CD4-positive, alpha-beta memory T cell (primary cell): ENCODE data around the gene PLXDC2. TPM values are rescaled to one million over a fixed set of nuclear protein-coding genes. Genes with fewer than 3 reads are reported as not detected.

Experiments
- CTCF ChIA-PET: fragments of 350-600 bp; sonication (Branson Sonifier 250); formaldehyde crosslinking; loops from one replicate; lab custom pipeline; 2021; ENCODE audit warnings: inconsistent platforms; ENCODE audit not compliant: partially characterized antibody; lab: Charles Lee
- POLR2A ChIA-PET: fragments of 350-600 bp; sonication (Branson Sonifier 250); formaldehyde crosslinking; loops from one replicate; lab custom pipeline; 2021; ENCODE audit not compliant: partially characterized antibody; lab: Charles Lee
- DNase-seq, 5 donors: peaks; one replicate each; pipeline versions ENCODE4 v3.0.0 to v3.0.0-alpha.2; 2020 to 2022; ENCODE audit warnings: mixed read lengths in 1 of 5
- H3K27ac ChIP-seq: one replicate; pipeline ENCODE4 v1.7.0; 2013; ENCODE audit warnings: low read depth, low read length
- H3K27me3 ChIP-seq: 2 replicates; pipeline ENCODE4 v1.7.0; 2013; ENCODE audit warnings: mild to moderate bottlenecking, low read length, moderate library complexity; ENCODE audit not compliant: insufficient read depth
- H3K36me3 ChIP-seq: 2 replicates; pipeline ENCODE4 v1.7.0; 2013; ENCODE audit warnings: mild to moderate bottlenecking, low read length, moderate library complexity; ENCODE audit not compliant: insufficient read depth
- H3K4me1 ChIP-seq: 2 replicates; pipeline ENCODE4 v1.7.0; 2013; ENCODE audit warnings: mild to moderate bottlenecking, low read length, moderate library complexity; ENCODE audit not compliant: insufficient read depth
- H3K4me3 ChIP-seq, 2 donors: one replicate each; pipeline ENCODE4 v1.7.0; 2013; ENCODE audit warnings: low read length in 2 of 2, mild to moderate bottlenecking in 1 of 2
- H3K9me3 ChIP-seq, 2 donors: one replicate each; pipeline ENCODE4 v1.7.0; 2013; ENCODE audit warnings: low read length in 2 of 2, control low read depth in 1 of 2; ENCODE audit not compliant: control insufficient read depth in 1 of 2
- H3K27ac Mint-ChIP-seq, 7 donors: one replicate each; pipeline ENCODE4 v1.8.0; 2020 to 2021; ENCODE audit warnings: mixed read lengths in 7 of 7, mild to moderate bottlenecking in 6 of 7, inconsistent platforms in 3 of 7, moderate library complexity in 3 of 7
- H3K27me3 Mint-ChIP-seq, 2 donors: one replicate each; pipeline ENCODE4 v1.8.0; 2020 to 2021; ENCODE audit warnings: mixed read lengths in 2 of 2
- H3K36me3 Mint-ChIP-seq, 2 donors: one replicate each; pipeline ENCODE4 v1.8.0; 2020 to 2021; ENCODE audit warnings: mixed read lengths in 2 of 2, inconsistent platforms in 1 of 2, mild to moderate bottlenecking in 1 of 2
- H3K4me1 Mint-ChIP-seq, 4 donors: one replicate each; pipeline ENCODE4 v1.8.0; 2020 to 2021; ENCODE audit warnings: mixed read lengths in 4 of 4, mild to moderate bottlenecking in 1 of 4
- H3K4me3 Mint-ChIP-seq, 8 donors: one replicate each; pipeline ENCODE4 v1.8.0; 2020 to 2021; ENCODE audit warnings: mixed read lengths in 8 of 8, mild to moderate bottlenecking in 7 of 8, moderate library complexity in 6 of 8, inconsistent platforms in 3 of 8
- H3K9me3 Mint-ChIP-seq, 8 donors: one replicate each; pipeline ENCODE4 v1.8.0; 2020 to 2021; ENCODE audit warnings: mixed read lengths in 8 of 8, mild to moderate bottlenecking in 5 of 8, inconsistent platforms in 3 of 8, moderate library complexity in 1 of 8
- intact Hi-C: fragments of 100-400 bp; cut with micrococcal nuclease; formaldehyde crosslinking; loops from one replicate; pipeline ENCODE4 v1.15.1; 2023
- polyA plus RNA-seq, 2 donors: library from polyadenylated mRNA; unstranded; fragments of 300-500 nt; fragmentation: Illumina TruSeq; gene quantifications; one replicate each; pipeline ENCODE4 v1.2.3, GENCODE V29; 2021
- total RNA-seq, 2 experiments: library from RNA; stranded (reverse); gene quantifications; one replicate each; pipeline ENCODE4 v1.2.3, GENCODE V29; 2021

PLXDC2 gene
- total and polyA plus RNA-seq, 4 experiments from 2014 or later: 0.90 to 1.2 TPM; not detected in 2

GRCh38 chr10:19839552-19839951 is 23.3 kb downstream of the PLXDC2 start:
- no peak overlapping the region for H3K4me3 Mint-ChIP-seq
- Histone ChIP-seq H3K27ac (no peak overlapping the region), H3K36me3 (no peaks in the 10 kb centered on the region), H3K4me3 (no peak overlapping the region), H3K4me1 (no peaks in the 10 kb centered on the region), H3K9me3 (no peaks in the 10 kb centered on the region), H3K27me3 (no peaks in the 10 kb centered on the region)
- H3K4me1 Mint-ChIP-seq: peaks cover 0 to 1% (median 0%) of the 10 kb centered on the region in 4 donors
- POLR2A ChIA-PET: no interaction called here
- CTCF ChIA-PET: no interaction called here
- no peaks in the 10 kb centered on the region for H3K27me3 Mint-ChIP-seq
- intact Hi-C loops: no loop called here
- peaks cover 0 to 10% (median 3%) of the 10 kb centered on the region in 8 donors for H3K9me3 Mint-ChIP-seq
- no peak overlapping the region for H3K27ac Mint-ChIP-seq
- DNase-seq: no peak
- no peaks in the 10 kb centered on the region for H3K36me3 Mint-ChIP-seq

DNA sequence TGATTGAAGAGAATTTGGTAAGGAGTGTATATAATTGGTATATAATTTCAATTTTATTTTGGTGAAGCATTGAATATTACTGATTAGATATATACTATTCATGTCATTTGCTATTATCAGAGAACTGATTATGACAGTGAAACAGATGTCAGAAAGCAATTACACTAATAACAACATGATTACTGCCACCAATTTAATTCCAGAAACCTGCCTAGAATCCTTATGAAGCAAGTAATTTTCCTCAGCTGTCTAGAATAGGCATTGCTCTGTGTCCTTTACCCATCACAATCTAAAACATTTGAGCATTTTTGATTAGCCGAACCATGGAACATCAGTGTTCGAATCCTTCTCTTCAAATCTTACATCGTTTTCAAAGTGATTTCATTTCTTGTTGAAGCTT is 24.5 kb downstream of the PLXDC2 start:
- intact Hi-C loops: no loop called here
- H3K27ac ChIP-seq: no peak overlapping the region
- no peaks in the 10 kb centered on the region for H3K27me3 ChIP-seq
- Mint-ChIP-seq H3K4me1 (no peaks in the 10 kb centered on the region), H3K9me3 (peaks cover 0 to 5% (median 1%) of the 10 kb centered on the region in 8 donors), H3K4me3 (no peak overlapping the region), H3K27me3 (no peaks in the 10 kb centered on the region), H3K27ac (no peak overlapping the region), H3K36me3 (no peaks in the 10 kb centered on the region)
- no peaks in the 10 kb centered on the region for H3K4me1 ChIP-seq
- no peak overlapping the region for H3K4me3 ChIP-seq
- DNase-seq: no peak
- H3K36me3 ChIP-seq: no peaks in the 10 kb centered on the region
- ChIA-PET CTCF (no interaction called here), POLR2A (no interaction called here)
- no peaks in the 10 kb centered on the region for H3K9me3 ChIP-seq

- ChIA-PET CTCF (no interaction called here), POLR2A (no interaction called here)
- no peaks in the 10 kb centered on the region for H3K36me3 ChIP-seq
- Mint-ChIP-seq H3K4me3 (no peak overlapping the region), H3K9me3 (peaks cover 0 to 5% (median 2%) of the 10 kb centered on the region in 8 donors), H3K4me1 (no peaks in the 10 kb centered on the region), H3K27ac (no peak overlapping the region), H3K27me3 (no peaks in the 10 kb centered on the region), H3K36me3 (no peaks in the 10 kb centered on the region)
- no peaks in the 10 kb centered on the region for H3K9me3 ChIP-seq
- H3K4me1 ChIP-seq: no peaks in the 10 kb centered on the region
- no peaks in the 10 kb centered on the region for H3K27me3 ChIP-seq
- no peak overlapping the region for H3K27ac ChIP-seq
- H3K4me3 ChIP-seq: no peak overlapping the region
- intact Hi-C loops: no loop called here
- no peak for DNase-seq
Measured at GRCh38 chr10:19843487-19843886, 27.3 kb downstream of the PLXDC2 start.

DNA sequence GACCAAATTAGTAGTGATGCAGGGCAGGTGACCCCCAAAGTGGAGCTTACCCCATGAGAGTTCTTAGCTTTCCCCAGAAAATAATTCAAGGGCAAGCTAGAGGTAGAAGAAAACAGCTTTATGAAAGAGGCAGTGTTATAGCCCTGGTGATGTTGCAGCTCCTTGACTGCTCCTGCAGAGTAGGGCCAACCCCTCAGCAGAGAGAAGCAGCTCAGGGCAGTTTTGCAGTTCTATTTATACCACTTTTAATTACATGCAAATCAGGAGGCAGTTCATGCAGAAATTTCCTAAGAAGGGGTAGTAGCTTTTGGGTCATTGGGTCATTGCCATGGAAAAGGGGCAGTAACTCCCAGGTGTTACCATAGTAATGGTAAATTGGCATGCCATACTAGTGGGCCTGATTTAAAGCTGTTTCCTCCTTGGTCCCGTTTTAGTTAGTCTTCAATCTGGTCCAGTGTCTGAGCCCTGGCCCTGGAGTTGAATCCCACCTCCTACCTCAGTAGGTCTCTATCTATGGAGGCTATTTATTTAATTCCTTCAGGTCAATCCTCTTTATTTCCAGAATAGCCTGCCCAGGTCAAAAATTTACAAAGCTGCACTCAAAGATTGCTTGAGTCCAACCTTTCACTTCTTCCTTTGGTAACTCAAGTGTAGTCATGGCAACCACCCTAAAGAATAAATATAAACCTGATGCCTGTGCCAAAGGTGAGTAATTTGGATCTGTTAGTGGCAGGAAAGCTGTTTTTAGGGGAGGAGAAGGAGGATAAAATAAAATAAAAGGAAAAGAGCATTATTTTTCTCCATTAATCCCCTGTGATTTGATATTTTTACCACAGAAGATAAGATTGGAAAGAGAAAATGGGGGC is 29.5 kb downstream of the PLXDC2 start:
- Histone ChIP-seq H3K27me3 (no peaks in the 10 kb centered on the region), H3K9me3 (no peaks in the 10 kb centered on the region), H3K36me3 (no peaks in the 10 kb centered on the region), H3K4me1 (no peaks in the 10 kb centered on the region), H3K27ac (no peak overlapping the region), H3K4me3 (no peak overlapping the region)
- Mint-ChIP-seq H3K4me1 (no peaks in the 10 kb centered on the region), H3K4me3 (no peak overlapping the region), H3K9me3 (peaks cover 0 to 8% (median 3%) of the 10 kb centered on the region in 8 donors), H3K36me3 (no peaks in the 10 kb centered on the region), H3K27ac (no peak overlapping the region), H3K27me3 (no peaks in the 10 kb centered on the region)
- ChIA-PET CTCF (no interaction called here), POLR2A (no interaction called here)
- no peak for DNase-seq
- intact Hi-C loops: no loop called here

- CTCF ChIA-PET: no interaction called here
- H3K4me1 ChIP-seq: no peaks in the 10 kb centered on the region
- Mint-ChIP-seq H3K27me3 (no peaks in the 10 kb centered on the region), H3K4me3 (no peak overlapping the region), H3K27ac (no peak overlapping the region), H3K36me3 (no peaks in the 10 kb centered on the region), H3K4me1 (no peaks in the 10 kb centered on the region), H3K9me3 (peaks cover 0 to 8% (median 4%) of the 10 kb centered on the region in 8 donors)
- H3K9me3 ChIP-seq: no peaks in the 10 kb centered on the region
- no peak for DNase-seq
- H3K36me3 ChIP-seq: no peaks in the 10 kb centered on the region
- H3K27me3 ChIP-seq: no peaks in the 10 kb centered on the region
- intact Hi-C loops: no loop called here
- POLR2A ChIA-PET: no interaction called here
- H3K4me3 ChIP-seq: no peak overlapping the region
- H3K27ac ChIP-seq: no peak overlapping the region
Measured at GRCh38 chr10:19847321-19847720, 31.1 kb downstream of the PLXDC2 start.

- POLR2A ChIA-PET: no interaction called here
- no peaks in the 10 kb centered on the region for H3K4me1 ChIP-seq
- DNase-seq: no peak
- H3K27ac Mint-ChIP-seq: no peak overlapping the region
- intact Hi-C loops: no loop called here
- H3K4me1 Mint-ChIP-seq: no peaks in the 10 kb centered on the region
- CTCF ChIA-PET: no interaction called here
- H3K27me3 Mint-ChIP-seq: no peaks in the 10 kb centered on the region
- H3K27me3 ChIP-seq: no peaks in the 10 kb centered on the region
- no peak overlapping the region for H3K27ac ChIP-seq
- H3K4me3 ChIP-seq: no peak overlapping the region
- H3K36me3 ChIP-seq: no peaks in the 10 kb centered on the region
- H3K4me3 Mint-ChIP-seq: no peak overlapping the region
- no peaks in the 10 kb centered on the region for H3K36me3 Mint-ChIP-seq
- H3K9me3 ChIP-seq: no peaks in the 10 kb centered on the region
- peaks cover 0 to 8% (median 4%) of the 10 kb centered on the region in 8 donors for H3K9me3 Mint-ChIP-seq
Measured at GRCh38 chr10:19848226-19848985, 32.2 kb downstream of the PLXDC2 start.

- intact Hi-C loops: no loop called here
- no peaks in the 10 kb centered on the region for H3K9me3 ChIP-seq
- Mint-ChIP-seq H3K27ac (no peak overlapping the region), H3K36me3 (no peaks in the 10 kb centered on the region), H3K9me3 (peaks cover 0 to 14% (median 5%) of the 10 kb centered on the region in 8 donors), H3K4me1 (no peaks in the 10 kb centered on the region), H3K4me3 (no peak overlapping the region), H3K27me3 (no peaks in the 10 kb centered on the region)
- no peaks in the 10 kb centered on the region for H3K36me3 ChIP-seq
- H3K27ac ChIP-seq: no peak overlapping the region
- no peak overlapping the region for H3K4me3 ChIP-seq
- no peaks in the 10 kb centered on the region for H3K4me1 ChIP-seq
- ChIA-PET CTCF (no interaction called here), POLR2A (no interaction called here)
- DNase-seq: no peak
- H3K27me3 ChIP-seq: no peaks in the 10 kb centered on the region
Measured at GRCh38 chr10:19853831-19854230, 37.6 kb downstream of the PLXDC2 start.
